ENCODE results near the gene RHCE.
A peak's percentile ranks its signal among the peaks of the same experiment; 100 is the strongest.
"Not testable (repeated sequence)": the region's sequence is repeated elsewhere in the genome, so short reads cannot be mapped to it uniquely, and the experiment has no call there.

The RHCE gene

GRCh38 chr1:25420715-25421114 lies at the start of gene RHCE:
TSS of gene RHCE (minus strand) at chr1:25420825. CDS start at chr1:25420786, 39 bp downstream.
- not testable (repeated sequence) for DNase-seq (ENCODE audit: low spot score)

DNA sequence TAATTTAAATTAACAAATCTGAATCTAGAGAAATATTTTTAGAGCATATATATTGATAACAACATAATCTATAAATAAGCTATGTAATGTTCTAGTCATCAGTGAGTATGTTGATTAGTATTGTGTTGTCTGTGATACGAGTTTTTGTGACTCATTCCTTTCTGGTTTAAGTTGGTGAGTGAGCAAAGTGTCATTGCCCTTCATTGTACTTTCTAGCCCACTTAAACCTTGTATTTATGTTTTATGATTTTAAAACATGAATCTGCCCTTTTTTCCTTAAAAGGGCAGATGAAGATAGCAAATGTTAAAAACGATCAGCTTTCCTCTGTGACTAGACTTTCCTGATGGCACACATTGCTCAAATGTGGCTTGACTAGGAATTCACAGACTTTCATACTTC lies 48.6 kb upstream of the RHCE start:
- DNase-seq (ENCODE audit: low spot score) = no peak

GRCh38 chr1:25468033-25468432 lies 47.4 kb upstream of the RHCE start:
- DNase-seq (ENCODE audit: low spot score) = no peak

DNA sequence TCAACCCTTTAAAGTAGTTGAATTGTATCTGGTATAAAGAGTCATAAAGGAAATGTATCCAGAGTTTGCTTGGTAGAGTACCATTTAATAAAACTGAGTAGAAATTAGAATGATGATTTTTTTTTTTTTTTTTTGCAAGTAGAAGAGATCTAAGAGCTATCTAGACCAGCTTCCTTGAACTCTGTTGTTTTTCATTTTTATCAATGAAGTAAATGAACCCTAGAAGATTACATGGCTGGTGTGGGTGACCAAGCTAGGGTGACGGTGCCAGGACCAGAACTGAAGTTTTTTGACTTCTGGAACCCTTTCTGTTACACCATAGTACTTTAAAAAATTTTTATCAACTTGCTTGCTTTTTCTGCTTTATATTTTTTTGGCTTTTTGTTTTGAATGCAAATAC lies 47.0 kb upstream of the RHCE start:
- DNase-seq (ENCODE audit: low spot score) = no peak

- no peak for DNase-seq (ENCODE audit: low spot score)
Observed at GRCh38 chr1:25467193-25467592, 46.6 kb upstream of the RHCE start.

- no peak for DNase-seq (ENCODE audit: low spot score)
Observed at GRCh38 chr1:25462732-25463131, 42.1 kb upstream of the RHCE start.

- DNase-seq (ENCODE audit: low spot score) = no peak
Observed at GRCh38 chr1:25461849-25462248, 41.2 kb upstream of the RHCE start.

DNA sequence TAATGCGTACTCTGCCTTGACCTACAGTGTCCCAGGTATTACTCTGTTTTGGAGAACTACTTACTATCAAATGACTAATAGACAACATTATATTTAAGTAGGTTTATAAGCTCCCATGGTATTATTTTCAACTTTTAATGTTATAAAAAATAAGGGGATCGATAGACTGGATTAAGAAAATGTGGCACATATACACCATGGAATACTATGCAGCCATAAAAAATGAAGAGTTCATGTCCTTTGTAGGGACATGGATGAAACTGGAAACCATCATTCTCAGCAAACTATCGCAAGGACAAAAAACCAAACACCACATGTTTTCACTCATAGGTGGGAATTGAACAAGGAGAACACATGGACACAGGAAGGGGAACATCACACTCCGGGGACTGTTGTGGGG lies 40.2 kb upstream of the RHCE start:
- not testable (repeated sequence) for DNase-seq (ENCODE audit: low spot score)

GRCh38 chr1:25460020-25460419 lies 39.4 kb upstream of the RHCE start:
- DNase-seq (ENCODE audit: low spot score) = no peak

DNA sequence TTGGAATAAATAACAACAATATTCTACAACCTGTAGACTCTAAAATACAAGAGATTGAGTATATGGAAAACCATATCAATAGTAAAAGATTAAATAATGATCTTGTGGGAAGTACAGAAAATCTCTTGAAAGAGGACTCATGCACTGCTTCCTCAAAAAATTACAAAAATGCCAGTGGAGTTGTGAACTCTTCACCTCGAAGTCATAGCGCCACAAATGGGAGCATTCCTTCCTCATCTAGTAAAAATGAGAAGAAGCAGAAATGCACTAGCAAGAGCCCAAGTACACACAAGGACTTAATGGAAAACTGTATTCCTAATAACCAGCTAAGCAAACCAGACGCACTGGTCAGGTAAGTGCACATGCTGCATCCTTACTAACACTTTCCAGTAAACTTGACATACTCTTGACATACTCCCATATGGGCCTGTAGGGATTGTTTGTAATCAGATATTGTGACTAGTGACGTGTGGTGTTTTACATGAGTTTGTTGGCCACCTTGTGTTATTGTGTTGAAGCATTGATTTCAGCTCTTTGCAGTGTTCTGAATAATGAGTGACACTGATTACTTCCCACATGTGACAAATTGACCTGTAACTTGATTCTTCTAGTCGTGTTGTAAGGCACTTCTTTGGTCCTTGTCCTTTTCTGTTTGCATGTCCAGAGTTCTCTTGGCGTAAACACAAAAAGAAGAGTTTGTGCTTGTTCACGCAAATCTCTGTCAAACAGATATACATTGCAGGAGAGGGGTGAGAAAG lies 38.1 kb upstream of the RHCE start:
- DNase-seq (ENCODE audit: low spot score) = no peak

DNA sequence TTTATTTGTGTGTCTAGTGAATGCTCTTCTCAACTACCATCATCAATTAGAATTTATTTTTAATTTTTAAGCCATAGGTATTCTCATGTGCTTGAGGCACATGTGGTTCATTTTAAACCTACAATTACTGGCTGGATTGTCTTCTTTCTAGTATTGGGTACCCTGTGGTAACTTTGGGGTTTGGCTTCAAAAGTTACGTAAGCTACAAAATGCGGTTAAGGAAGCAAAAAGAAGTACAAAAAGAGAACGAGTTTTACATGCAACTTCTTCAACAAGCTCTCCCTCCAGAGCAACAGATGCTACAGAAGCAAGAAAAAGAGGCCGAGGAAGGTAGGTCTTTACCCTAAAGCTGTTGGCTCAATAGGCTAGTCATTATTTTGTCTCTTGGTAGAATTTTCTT lies 35.9 kb upstream of the RHCE start:
- DNase-seq (ENCODE audit: low spot score) = no peak

DNA sequence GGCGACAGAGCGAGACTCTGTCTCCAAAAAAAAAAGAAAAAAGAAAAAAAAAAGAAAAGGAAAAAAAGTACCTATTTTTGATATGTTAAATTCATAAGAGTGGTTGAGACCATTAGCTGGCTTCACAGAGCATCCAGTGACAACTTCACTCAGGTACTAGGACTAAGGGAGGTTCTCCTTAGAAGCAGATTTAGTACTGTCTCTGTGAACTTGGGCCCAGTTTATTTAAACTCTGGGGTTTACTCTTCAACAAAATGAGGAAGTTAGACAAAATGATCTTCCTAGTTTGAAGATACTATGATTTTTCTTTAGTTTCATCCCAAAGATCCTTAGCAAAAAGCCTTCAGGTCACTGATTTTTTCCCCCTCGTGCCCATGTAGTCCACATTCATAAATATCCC lies 31.3 kb upstream of the RHCE start:
- no peak for DNase-seq (ENCODE audit: low spot score)

DNA sequence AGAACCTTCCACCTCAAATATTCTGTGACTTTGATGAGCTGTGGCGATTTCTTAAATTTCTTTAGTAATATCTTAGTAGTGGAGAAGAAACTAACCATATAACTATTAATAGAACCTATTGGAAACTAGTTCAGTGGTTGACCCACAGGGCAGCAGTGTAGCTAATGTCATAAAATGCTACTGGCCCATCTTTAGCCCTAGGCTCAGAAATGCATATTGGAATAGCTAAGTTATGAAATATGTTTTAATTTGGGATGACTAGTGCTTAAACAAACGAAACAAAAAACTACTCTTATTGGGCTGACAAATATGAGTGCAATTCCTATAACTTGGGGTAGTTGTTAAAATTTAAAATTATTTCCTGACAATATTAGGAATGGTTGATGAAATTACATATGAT lies 30.3 kb upstream of the RHCE start:
- no peak for DNase-seq (ENCODE audit: low spot score)

- no peak for DNase-seq (ENCODE audit: low spot score)
Observed at GRCh38 chr1:25447547-25447946, 26.9 kb upstream of the RHCE start.

GRCh38 chr1:25445993-25446538 lies 25.4 kb upstream of the RHCE start:
- DNase-seq (ENCODE audit: low spot score) = no peak

GRCh38 chr1:25444604-25445003 lies 24.0 kb upstream of the RHCE start:
- DNase-seq (ENCODE audit: low spot score) = not testable (repeated sequence)

- no peak for DNase-seq (ENCODE audit: low spot score)
Observed at GRCh38 chr1:25443030-25443699, 22.5 kb upstream of the RHCE start.

GRCh38 chr1:25442178-25442577 lies 21.6 kb upstream of the RHCE start:
- DNase-seq (ENCODE audit: low spot score) = no peak

GRCh38 chr1:25439287-25439686 lies 18.7 kb upstream of the RHCE start:
- DNase-seq (ENCODE audit: low spot score) = no peak

GRCh38 chr1:25437672-25438071 lies 17.0 kb upstream of the RHCE start:
- no peak for DNase-seq (ENCODE audit: low spot score)

GRCh38 chr1:25435397-25436108 lies 14.9 kb upstream of the RHCE start:
- DNase-seq (ENCODE audit: low spot score) = no peak

GRCh38 chr1:25433389-25434186 lies 13.0 kb upstream of the RHCE start:
- DNase-seq (ENCODE audit: low spot score) = peak; percentile 44
